GM18909 (cell line): ENCODE measurements around the gene SACM1L.
"Not testable (repeated sequence)": the region's sequence is repeated elsewhere in the genome, so short reads cannot be mapped to it uniquely, and the experiment has no call there.

Experiments
- ATAC-seq: cut with Tn5 transposase; IDR thresholded peaks from one replicate; pipeline ENCODE4 v1.9.1; 2021; ENCODE audit warnings: mild to moderate bottlenecking; ENCODE audit not compliant: unreplicated experiment, poor library complexity

Gene SACM1L

GRCh38 chr3:45665101-45665572 lies 24.1 kb upstream of the SACM1L start:
- no peak for ATAC-seq

- no peak for ATAC-seq
These were observed 22.3 kb upstream of the SACM1L start for GRCh38 chr3:45666757-45667431.

GRCh38 chr3:45667569-45667934 lies 21.6 kb upstream of the SACM1L start:
- no peak for ATAC-seq

- ATAC-seq = no peak
These were observed 18.8 kb upstream of the SACM1L start for GRCh38 chr3:45670436-45670835.

GRCh38 chr3:45670991-45671390 lies 18.2 kb upstream of the SACM1L start:
- no peak for ATAC-seq

- ATAC-seq = no peak
These were observed 15.9 kb upstream of the SACM1L start for GRCh38 chr3:45673273-45673672.

- ATAC-seq = no peak
These were observed 12.7 kb upstream of the SACM1L start for GRCh38 chr3:45676325-45677032.

- ATAC-seq = no peak
These were observed 12.2 kb upstream of the SACM1L start for GRCh38 chr3:45677033-45677446.

- ATAC-seq = no peak
These were observed 11.4 kb upstream of the SACM1L start for GRCh38 chr3:45677841-45678240.

GRCh38 chr3:45679805-45680204 lies 9.4 kb upstream of the SACM1L start:
- no peak for ATAC-seq

GRCh38 chr3:45681221-45681620 lies 8.0 kb upstream of the SACM1L start:
- ATAC-seq = no peak

- no peak for ATAC-seq
These were observed 7.3 kb upstream of the SACM1L start for GRCh38 chr3:45681846-45682245.

GRCh38 chr3:45682311-45682710 lies 6.9 kb upstream of the SACM1L start:
- no peak for ATAC-seq

- ATAC-seq = no peak
These were observed 6.4 kb upstream of the SACM1L start for GRCh38 chr3:45682786-45683185.

GRCh38 chr3:45683417-45684326 lies 5.5 kb upstream of the SACM1L start:
- ATAC-seq = no peak

- no peak for ATAC-seq
These were observed 4.8 kb upstream of the SACM1L start for GRCh38 chr3:45684327-45684892.

GRCh38 chr3:45685722-45686121 lies 3.5 kb upstream of the SACM1L start:
- not testable (repeated sequence) for ATAC-seq

GRCh38 chr3:45686850-45687249 lies 2.3 kb upstream of the SACM1L start:
- no peak for ATAC-seq

- ATAC-seq = no peak
These were observed 1.4 kb upstream of the SACM1L start for GRCh38 chr3:45687828-45688193.

- ATAC-seq = peak; percentile 15
These were observed 858 bp upstream of the SACM1L start for GRCh38 chr3:45688194-45688881.
